Left ventricle myocardium inferior (tissue), 1 donor: ENCODE results near the gene ZWILCH. TPM values are rescaled to one million over a fixed set of nuclear protein-coding genes. Genes with fewer than 3 reads are reported as not detected.
A peak's percentile ranks its signal among the peaks of the same experiment; 100 is the strongest.

Source experiments
- DNase-seq: peaks from one replicate; pipeline ENCODE4 v3.0.0-alpha.2; 2020
- H3K27ac ChIP-seq: fragments of 200-600 bp; replicated peaks from 2 replicates; pipeline ENCODE4 v1.8.0; 2021
- H3K27me3 ChIP-seq: fragments of 200-600 bp; 2 replicates; pipeline ENCODE4 v1.8.0; 2021; ENCODE audit warnings: low read depth
- H3K36me3 ChIP-seq: fragments of 200-600 bp; 2 replicates; pipeline ENCODE4 v1.8.0; 2021
- H3K4me1 ChIP-seq: fragments of 200-600 bp; 2 replicates; pipeline ENCODE4 v1.8.0; 2021
- H3K4me3 ChIP-seq: fragments of 200-600 bp; 2 replicates; pipeline ENCODE4 v1.8.0; 2021; ENCODE audit warnings: mild to moderate bottlenecking, moderate library complexity
- H3K9me3 ChIP-seq: fragments of 200-600 bp; replicated peaks from 2 replicates; pipeline ENCODE4 v1.8.0; 2021
- CTCF ChIP-seq: fragments of 200-600 bp; IDR thresholded peaks from 2 replicates; pipeline ENCODE4 v1.8.0; 2021; ENCODE audit warnings: antibody characterized with exemption, mild to moderate bottlenecking, borderline replicate concordance
- intact Hi-C: fragments of 100-400 bp; cut with micrococcal nuclease; formaldehyde crosslinking; loops from one replicate; pipeline ENCODE4 v1.11.0; 2022
- total RNA-seq: library from RNA; stranded (reverse); fragmentation: NEBNext Ultra II Directional; extraction: Animal tissue kit (Norgen Biotek cat#: 25700); gene quantifications from one replicate; pipeline ENCODE4 v1.2.1, GENCODE V29; 2021
- donor health status: DM: no; HTN: yes; CAD: no; lungs with severe emphysema.

ZWILCH gene
- total RNA-seq, 1 donor from 2014 or later: 2.0 TPM

DNA sequence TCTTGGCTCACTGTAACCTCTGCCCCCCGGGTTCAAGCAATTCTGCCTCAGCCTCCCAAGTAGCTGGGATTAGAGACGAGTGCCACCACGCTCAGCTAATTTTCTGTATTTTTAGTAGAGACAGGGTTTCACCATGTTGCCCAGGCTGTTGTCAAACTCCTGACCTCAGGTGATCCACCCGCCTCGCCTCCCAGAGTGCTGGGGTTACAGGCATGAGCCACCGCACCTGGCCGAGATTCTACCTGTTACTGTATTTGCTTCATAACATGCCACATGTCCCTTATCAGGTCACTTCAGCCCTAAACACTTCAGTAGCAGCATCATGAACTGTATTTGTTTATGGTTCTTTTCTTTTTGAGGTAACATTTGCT lies 68.2 kb downstream of the ZWILCH start:
- Histone ChIP-seq H3K4me3 (no peak overlapping the region), H3K27ac (no peak overlapping the region), H3K36me3 (no peaks in the 10 kb centered on the region), H3K27me3 (no peaks in the 10 kb centered on the region), H3K9me3 (no peaks in the 10 kb centered on the region), H3K4me1 (peaks cover 14% of the 10 kb centered on the region)
- DNase-seq: no peak
- intact Hi-C loops: no loop called here
- no peak for TF ChIP-seq CTCF

- H3K27ac ChIP-seq: no peak overlapping the region
- intact Hi-C loops: no loop called here
- no peaks in the 10 kb centered on the region for H3K36me3 ChIP-seq
- no peak for DNase-seq
- TF ChIP-seq CTCF: no peak
- H3K9me3 ChIP-seq: no peaks in the 10 kb centered on the region
- no peak overlapping the region for H3K4me3 ChIP-seq
- no peaks in the 10 kb centered on the region for H3K27me3 ChIP-seq
- H3K4me1 ChIP-seq: peaks cover 14% of the 10 kb centered on the region
Observed at GRCh38 chr15:66573719-66574595, 68.8 kb downstream of the ZWILCH start.

- no peak for TF ChIP-seq CTCF
- Histone ChIP-seq H3K27ac (no peak overlapping the region), H3K9me3 (no peaks in the 10 kb centered on the region), H3K36me3 (no peaks in the 10 kb centered on the region), H3K4me3 (no peak overlapping the region), H3K4me1 (peaks cover 14% of the 10 kb centered on the region), H3K27me3 (no peaks in the 10 kb centered on the region)
- intact Hi-C loops: no loop called here
- DNase-seq: no peak
Observed at GRCh38 chr15:66574596-66574950, 69.4 kb downstream of the ZWILCH start.

DNA sequence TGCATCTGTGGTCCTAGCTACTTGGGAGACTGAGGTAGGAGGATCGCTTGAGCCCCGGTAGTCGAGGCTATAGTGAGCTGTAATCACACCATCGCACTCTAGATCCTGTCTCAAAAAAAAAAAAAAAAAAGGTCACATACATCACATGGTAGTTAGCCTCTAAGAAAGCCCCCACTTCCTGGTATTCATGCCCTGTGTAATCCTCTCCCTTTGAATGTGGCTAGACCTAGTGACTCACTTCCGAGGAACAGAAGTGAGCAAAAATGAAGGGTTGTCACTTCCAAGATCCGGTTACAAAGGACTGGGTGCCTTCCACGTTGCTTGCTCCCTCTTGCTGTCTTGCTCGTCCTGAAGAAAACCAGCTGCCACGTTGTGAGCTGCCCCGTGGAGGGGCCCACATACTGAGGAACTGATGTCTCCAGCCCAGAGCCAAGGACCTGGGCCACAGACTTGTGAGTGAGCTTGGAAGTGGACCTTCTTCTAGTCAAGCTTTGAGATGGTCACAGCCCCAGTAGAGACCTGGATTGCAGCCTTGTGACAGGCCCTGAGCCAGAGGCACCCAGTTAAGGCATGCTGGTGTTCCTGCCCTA lies 73.3 kb downstream of the ZWILCH start:
- TF ChIP-seq CTCF: no peak

GRCh38 chr15:66580643-66581042 lies 75.5 kb downstream of the ZWILCH start:
- H3K27me3 ChIP-seq: no peaks in the 10 kb centered on the region
- intact Hi-C loops: no loop called here
- H3K27ac ChIP-seq: peak overlapping the region; percentile 2
- H3K9me3 ChIP-seq: no peaks in the 10 kb centered on the region
- H3K36me3 ChIP-seq: no peaks in the 10 kb centered on the region
- no peak overlapping the region for H3K4me3 ChIP-seq
- TF ChIP-seq CTCF: no peak
- H3K4me1 ChIP-seq: peaks cover 14% of the 10 kb centered on the region
- DNase-seq: peak; percentile 55

More for the DNA sequence above, 73.3 kb downstream of the ZWILCH start:
- Histone ChIP-seq H3K36me3 (no peaks in the 10 kb centered on the region), H3K4me3 (no peak overlapping the region), H3K27me3 (no peaks in the 10 kb centered on the region), H3K27ac (peak overlapping the region; percentile 4), H3K9me3 (no peaks in the 10 kb centered on the region), H3K4me1 (peaks cover 26% of the 10 kb centered on the region)
- no peak for DNase-seq
- intact Hi-C loops: no loop called here
